Stimulated activated CD4-positive, alpha-beta T cell treated with anti-CD3 and anti-CD28 coated beads, Interleukin-1b, Interleukin-23, amount 100 ng/mL, for 48 hours (primary cell): ENCODE data around the gene TUBB2B.
A peak's percentile ranks its signal among the peaks of the same experiment; 100 is the strongest.
"Not testable (repeated sequence)": the region's sequence is repeated elsewhere in the genome, so short reads cannot be mapped to it uniquely, and the experiment has no call there.

Experiments used
- DNase-seq: peaks from one replicate; pipeline ENCODE4 v3.0.0-alpha.2; 2020

Gene TUBB2B

GRCh38 chr6:3209114-3210023, 18.1 kb downstream of the TUBB2B start:
- peak; percentile 76 for DNase-seq

- DNase-seq: no peak
Measured at GRCh38 chr6:3208775-3209113, 18.7 kb downstream of the TUBB2B start.

- DNase-seq: no peak
Measured at GRCh38 chr6:3208098-3208774, 19.2 kb downstream of the TUBB2B start.

- DNase-seq: no peak
Measured at GRCh38 chr6:3206339-3207015, 21.0 kb downstream of the TUBB2B start.

- no peak for DNase-seq
Measured at GRCh38 chr6:3205913-3206312, 21.5 kb downstream of the TUBB2B start.

- no peak for DNase-seq
Measured at GRCh38 chr6:3204921-3205320, 22.5 kb downstream of the TUBB2B start.

GRCh38 chr6:3202999-3203696, 24.3 kb downstream of the TUBB2B start:
- DNase-seq: no peak

GRCh38 chr6:3201388-3201787, 26.1 kb downstream of the TUBB2B start:
- no peak for DNase-seq

GRCh38 chr6:3200682-3201081, 26.8 kb downstream of the TUBB2B start:
- DNase-seq: no peak

- no peak for DNase-seq
Measured at GRCh38 chr6:3199382-3199781, 28.1 kb downstream of the TUBB2B start.

- DNase-seq: not testable (repeated sequence)
Measured at GRCh38 chr6:3197734-3198133, 29.7 kb downstream of the TUBB2B start.

- no peak for DNase-seq
Measured at GRCh38 chr6:3196770-3197169, 30.7 kb downstream of the TUBB2B start.

GRCh38 chr6:3195695-3196497, 31.6 kb downstream of the TUBB2B start:
- DNase-seq: no peak

GRCh38 chr6:3195420-3195694, 32.1 kb downstream of the TUBB2B start:
- DNase-seq: no peak

GRCh38 chr6:3194535-3195419, 32.7 kb downstream of the TUBB2B start:
- DNase-seq: no peak

- no peak for DNase-seq
Measured at GRCh38 chr6:3193102-3193849, 34.2 kb downstream of the TUBB2B start.

- DNase-seq: no peak
Measured at GRCh38 chr6:3190779-3191178, 36.7 kb downstream of the TUBB2B start.

- DNase-seq: no peak
Measured at GRCh38 chr6:3190056-3190455, 37.4 kb downstream of the TUBB2B start.

GRCh38 chr6:3189192-3189591, 38.3 kb downstream of the TUBB2B start:
- not testable (repeated sequence) for DNase-seq

- DNase-seq: no peak
Measured at GRCh38 chr6:3188262-3188661, 39.2 kb downstream of the TUBB2B start.

GRCh38 chr6:3186974-3187382, 40.5 kb downstream of the TUBB2B start:
- no peak for DNase-seq
